ENCODE measurements around the gene PHACTR3. TPM values are rescaled to one million over a fixed set of nuclear protein-coding genes. Genes with fewer than 3 reads are reported as not detected.
"Not testable (repeated sequence)": the region's sequence is repeated elsewhere in the genome, so short reads cannot be mapped to it uniquely, and the experiment has no call there.

PHACTR3 gene
- polyA plus RNA-seq, 5 donors = 3.4 to 6.3 (median 5.7) TPM

- no peak for DNase-seq
Measured at GRCh38 chr20:59850018-59850641, 245.8 kb downstream of the PHACTR3 start.

- DNase-seq = not testable (repeated sequence)
Measured at GRCh38 chr20:59856526-59856925, 252.2 kb downstream of the PHACTR3 start.

- DNase-seq = not testable (repeated sequence)
Measured at GRCh38 chr20:59856941-59857340, 252.6 kb downstream of the PHACTR3 start.

- no peak for DNase-seq
Measured at GRCh38 chr20:59857966-59858365, 253.6 kb downstream of the PHACTR3 start.

GRCh38 chr20:59858425-59858824, 254.1 kb downstream of the PHACTR3 start:
- no peak for DNase-seq

- no peak for DNase-seq
Measured at GRCh38 chr20:59861401-59861800, 257.1 kb downstream of the PHACTR3 start.

- DNase-seq = no peak
Measured at GRCh38 chr20:59863058-59863457, 258.7 kb downstream of the PHACTR3 start.

GRCh38 chr20:59864726-59865125, 260.4 kb downstream of the PHACTR3 start:
- no peak for DNase-seq

GRCh38 chr20:59866338-59866737, 262.0 kb downstream of the PHACTR3 start:
- DNase-seq = no peak

GRCh38 chr20:59871096-59871495, 266.8 kb downstream of the PHACTR3 start:
- DNase-seq = no peak

GRCh38 chr20:59873409-59873808, 269.1 kb downstream of the PHACTR3 start:
- no peak for DNase-seq

- no peak for DNase-seq
Measured at GRCh38 chr20:59880198-59880597, 275.9 kb downstream of the PHACTR3 start.

GRCh38 chr20:59884494-59884893, 280.2 kb downstream of the PHACTR3 start:
- no peak for DNase-seq

- no peak for DNase-seq
Measured at GRCh38 chr20:59888050-59888449, 283.7 kb downstream of the PHACTR3 start.

- DNase-seq = not testable (repeated sequence)
Measured at GRCh38 chr20:59890035-59890434, 285.7 kb downstream of the PHACTR3 start.

GRCh38 chr20:59891581-59891980, 287.2 kb downstream of the PHACTR3 start:
- DNase-seq = no peak

GRCh38 chr20:59895908-59896307, 291.6 kb downstream of the PHACTR3 start:
- DNase-seq = no peak
